ENCODE data around the gene HSPA8. TPM values are rescaled to one million over a fixed set of nuclear protein-coding genes. Genes with fewer than 3 reads are reported as not detected.
"Not testable (repeated sequence)": the region's sequence is repeated elsewhere in the genome, so short reads cannot be mapped to it uniquely, and the experiment has no call there.

Gene HSPA8
- total RNA-seq, result 1,836 TPM
- 717 TPM for polyA plus RNA-seq

DNA sequence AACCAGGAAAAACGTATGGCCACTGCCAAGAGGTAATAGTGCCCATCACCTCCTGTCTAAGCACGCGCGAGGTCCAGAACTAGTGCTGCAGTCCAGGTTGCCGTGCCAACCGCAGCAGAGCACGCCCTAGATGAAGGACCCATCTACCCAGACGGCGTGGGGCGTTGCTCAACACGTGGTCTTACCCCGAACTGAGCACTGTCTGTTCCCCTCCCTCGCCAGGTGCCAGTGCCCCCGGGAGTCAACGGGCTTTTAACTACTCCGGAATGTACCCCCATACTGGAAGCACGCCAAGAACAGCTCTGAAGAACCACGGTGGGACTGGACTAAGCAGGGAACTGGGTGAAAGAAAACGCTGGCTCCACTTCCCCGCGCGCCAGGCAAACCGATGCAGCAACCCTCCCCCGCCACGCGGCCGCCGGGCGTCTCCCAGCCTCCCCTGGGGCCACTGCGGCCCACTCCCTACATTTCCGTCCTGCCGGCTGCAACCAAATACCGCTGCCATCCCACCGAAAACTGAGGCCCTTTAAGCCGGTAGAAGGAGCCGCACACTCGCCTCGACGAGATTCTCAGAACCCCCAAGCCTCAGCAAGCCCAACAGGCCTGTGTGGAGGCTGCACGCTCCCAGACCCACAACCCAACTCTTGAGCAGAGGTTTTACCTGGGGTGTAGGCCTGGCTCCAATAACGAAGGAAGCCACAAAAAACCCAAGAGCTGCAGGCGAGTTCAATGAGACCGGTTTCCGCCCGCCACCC lies at the start of gene HSPA8:
Gene HSPA8 (minus strand): TSS at position 734 of the 755 bp plus-strand sequence. CDS start 812 bp downstream, outside the sequence.
- under 1% methylated on average over 45 of the region's 45 CpGs for WGBS
- peak within 1 kb of the TSS; percentile 90 for H3K4me3 ChIP-seq (ENCODE audit: low read depth, low read length)
- H3K36me3 ChIP-seq (ENCODE audit: insufficient read depth), result peaks cover 2% of the 10 kb centered on the region
- peak within 1 kb of the TSS; percentile 100 for H3K27ac ChIP-seq (ENCODE audit: low read depth)
- H3K4me1 ChIP-seq (ENCODE audit: insufficient read depth), result peaks cover 1% of the 10 kb centered on the region
- DNase-seq (ENCODE audit: extremely low spot score), result no peak

DNA sequence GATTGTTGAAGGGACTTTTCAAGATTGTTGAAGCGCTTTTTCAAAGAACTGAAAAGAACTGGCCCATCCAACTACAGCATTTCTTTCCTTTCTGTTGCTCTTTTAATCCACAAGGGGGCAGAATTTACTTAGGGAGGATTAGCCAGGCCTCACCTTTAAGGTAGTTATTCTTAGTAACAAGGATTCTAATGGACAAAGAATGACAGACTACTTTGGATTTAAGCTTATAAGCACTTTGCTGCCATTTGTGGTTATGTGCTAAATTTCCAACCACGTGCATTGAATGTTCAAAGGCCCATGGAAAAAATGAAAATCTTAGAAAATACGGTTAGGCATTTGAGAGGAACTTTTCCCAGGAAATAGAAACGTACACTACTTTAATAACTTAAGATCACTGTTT lies 49.5 kb upstream of the HSPA8 start:
- no peak for DNase-seq (ENCODE audit: extremely low spot score)
- WGBS, result 57% methylated on average over 4 of the region's 4 CpGs
- no peaks in the 10 kb centered on the region for H3K4me1 ChIP-seq (ENCODE audit: insufficient read depth)
- no peaks in the 10 kb centered on the region for H3K36me3 ChIP-seq (ENCODE audit: insufficient read depth)
- H3K27ac ChIP-seq (ENCODE audit: low read depth), result peak overlapping the region; percentile 44
- no peak overlapping the region for H3K4me3 ChIP-seq (ENCODE audit: low read depth, low read length)

DNA sequence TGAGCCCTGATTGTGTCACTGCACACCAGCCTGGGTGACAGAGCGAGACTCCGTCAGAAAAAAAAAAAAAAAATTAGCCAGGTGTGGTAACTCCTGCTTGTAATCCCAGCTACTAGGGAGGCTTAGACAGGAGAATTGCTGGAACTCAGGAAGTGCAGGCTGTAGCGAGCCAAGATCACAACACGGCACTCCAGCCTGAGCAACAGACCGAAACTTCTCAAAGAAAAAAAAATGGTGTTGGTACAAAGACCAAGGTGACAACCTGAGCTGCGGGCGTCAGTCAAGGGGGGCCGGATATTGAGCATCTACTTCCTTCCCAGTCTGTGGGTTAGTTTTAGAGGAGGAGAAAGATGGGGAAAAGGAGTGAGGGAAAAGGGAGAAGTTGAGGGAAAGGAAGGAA lies 48.5 kb upstream of the HSPA8 start:
- 67% methylated on average over 8 of the region's 8 CpGs for WGBS

DNA sequence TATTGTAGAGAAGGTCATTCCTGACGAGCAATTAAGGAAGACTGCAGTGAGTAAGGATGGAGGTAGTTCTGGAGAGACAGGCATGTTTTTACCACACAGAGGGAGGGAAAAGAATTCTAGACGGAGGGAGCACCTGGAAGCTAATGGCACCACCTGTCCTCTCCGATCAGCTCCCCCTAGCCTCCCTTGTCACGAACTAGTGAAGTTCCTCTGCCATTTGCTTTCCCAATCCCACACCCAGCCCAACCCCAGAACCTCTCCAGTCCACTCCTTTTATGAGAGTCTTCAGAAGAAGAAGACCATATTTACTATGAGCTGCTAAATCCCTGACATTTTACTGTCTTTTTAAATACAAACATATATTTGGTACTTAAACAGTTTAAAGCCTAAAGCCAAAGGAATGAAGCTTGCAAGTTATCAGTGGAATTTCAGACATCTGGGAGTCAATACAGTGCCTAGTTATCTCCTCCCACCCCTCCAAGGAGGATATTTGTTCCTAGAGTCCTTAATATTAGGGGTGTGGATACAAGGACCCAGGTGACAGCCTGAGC lies 46.1 kb upstream of the HSPA8 start:
- WGBS, result 70% methylated on average over 4 of the region's 4 CpGs
- Histone ChIP-seq H3K4me1 (ENCODE audit: insufficient read depth) (no peaks in the 10 kb centered on the region), H3K4me3 (ENCODE audit: low read depth, low read length) (no peak overlapping the region), H3K27ac (ENCODE audit: low read depth) (no peak overlapping the region), H3K36me3 (ENCODE audit: insufficient read depth) (no peaks in the 10 kb centered on the region)
- DNase-seq (ENCODE audit: extremely low spot score), result no peak

More for the DNA sequence above, 48.5 kb upstream of the HSPA8 start:
- Histone ChIP-seq H3K4me3 (ENCODE audit: low read depth, low read length) (no peak overlapping the region), H3K36me3 (ENCODE audit: insufficient read depth) (no peaks in the 10 kb centered on the region), H3K4me1 (ENCODE audit: insufficient read depth) (no peaks in the 10 kb centered on the region), H3K27ac (ENCODE audit: low read depth) (peak overlapping the region; percentile 40)
- DNase-seq (ENCODE audit: extremely low spot score), result no peak

DNA sequence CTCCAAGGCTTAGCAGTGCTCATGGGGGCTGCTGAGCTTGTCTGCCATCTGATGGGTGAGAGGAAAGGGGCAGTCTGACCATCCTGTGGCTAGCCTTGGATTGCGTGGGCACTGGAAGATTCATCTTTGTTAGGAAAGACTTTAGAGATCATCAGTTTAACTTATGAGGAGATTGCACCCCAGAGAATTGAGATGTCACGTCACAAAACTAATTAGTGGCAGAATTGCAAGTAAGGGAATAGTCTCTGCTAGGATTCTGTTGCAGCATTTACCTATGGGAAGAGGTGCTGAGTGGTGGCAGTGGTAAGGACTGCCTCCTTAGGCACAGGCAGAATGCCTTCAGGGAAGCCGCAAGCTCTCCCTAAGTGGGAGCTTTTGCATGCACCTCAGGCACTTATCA lies 42.8 kb upstream of the HSPA8 start:
- no peaks in the 10 kb centered on the region for H3K4me1 ChIP-seq (ENCODE audit: insufficient read depth)
- H3K27ac ChIP-seq (ENCODE audit: low read depth), result peak overlapping the region; percentile 51
- no peaks in the 10 kb centered on the region for H3K36me3 ChIP-seq (ENCODE audit: insufficient read depth)
- no peak for DNase-seq (ENCODE audit: extremely low spot score)
- 96% methylated on average over 3 of the region's 3 CpGs for WGBS
- H3K4me3 ChIP-seq (ENCODE audit: low read depth, low read length), result no peak overlapping the region

DNA sequence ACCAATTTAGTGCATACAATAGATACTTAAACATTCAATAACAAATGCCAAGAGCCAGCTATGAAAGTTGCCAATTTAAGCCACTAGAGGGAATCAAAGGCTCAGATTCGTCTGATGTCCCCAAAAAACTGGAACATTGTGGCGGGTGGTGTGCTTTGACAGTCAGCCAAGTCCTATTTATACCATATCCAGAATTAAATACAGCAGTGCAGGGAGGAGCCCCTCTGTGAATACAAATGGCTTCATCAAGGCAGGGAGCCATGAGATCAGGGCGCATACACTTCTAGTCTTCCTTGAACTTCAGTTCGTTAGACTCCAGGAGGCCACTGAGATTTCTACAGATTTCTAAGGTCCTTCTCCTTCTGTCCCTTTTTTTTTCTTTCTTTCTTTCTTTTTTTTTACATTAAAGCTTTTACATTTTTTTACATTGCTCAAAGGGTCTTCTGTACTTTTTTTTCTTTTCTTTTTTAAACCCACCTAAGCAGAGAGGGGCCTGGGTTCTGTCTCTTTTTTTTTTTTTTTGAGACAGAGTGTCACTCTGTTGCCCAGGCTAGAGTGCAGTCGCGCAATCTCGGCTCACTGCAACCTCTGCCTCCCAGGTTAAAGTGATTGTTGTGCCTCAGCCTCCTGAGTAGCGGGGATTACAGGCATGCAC lies 41.5 kb upstream of the HSPA8 start:
- WGBS, result 50% methylated on average over 8 of the region's 8 CpGs
- Histone ChIP-seq H3K4me3 (ENCODE audit: low read depth, low read length) (no peak overlapping the region), H3K4me1 (ENCODE audit: insufficient read depth) (no peaks in the 10 kb centered on the region), H3K27ac (ENCODE audit: low read depth) (no peak overlapping the region), H3K36me3 (ENCODE audit: insufficient read depth) (no peaks in the 10 kb centered on the region)
- peak; percentile 50 for DNase-seq (ENCODE audit: extremely low spot score)

DNA sequence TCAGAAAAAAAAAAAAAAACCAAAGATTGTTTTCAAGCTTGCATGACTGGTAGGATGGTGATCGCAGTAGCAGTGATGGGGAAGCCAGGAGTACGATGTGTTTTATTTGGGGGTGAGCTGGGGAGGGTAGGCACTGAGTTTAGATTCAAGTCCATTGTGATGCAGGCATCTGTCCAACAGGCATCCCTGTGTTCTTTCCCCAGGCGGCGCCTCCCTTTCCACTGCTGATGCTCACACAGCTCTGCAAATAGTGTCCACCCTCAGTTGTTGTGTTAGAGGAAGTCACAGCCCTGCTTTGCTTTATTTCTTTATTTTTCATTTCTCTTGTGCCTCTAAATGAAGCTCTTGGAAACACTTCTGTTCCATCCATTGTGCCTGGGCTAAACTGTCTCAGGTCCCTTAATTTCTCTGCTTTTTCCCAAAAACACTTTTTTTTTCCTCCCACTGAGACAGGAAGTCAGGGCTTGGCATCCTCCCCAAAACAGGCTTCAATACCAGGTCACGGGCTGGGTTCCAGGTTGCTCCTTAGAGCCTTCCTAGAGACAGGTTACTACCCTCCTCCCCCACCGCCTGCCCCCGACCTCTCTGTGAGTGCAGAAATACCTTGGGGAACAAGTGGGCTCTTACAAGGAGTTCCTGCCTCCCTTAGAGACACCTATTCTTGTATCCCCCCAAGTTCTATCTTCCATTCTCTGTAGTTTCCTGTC lies 38.6 kb upstream of the HSPA8 start:
- 54% methylated on average over 7 of the region's 7 CpGs for WGBS
- Histone ChIP-seq H3K36me3 (ENCODE audit: insufficient read depth) (no peaks in the 10 kb centered on the region), H3K27ac (ENCODE audit: low read depth) (no peak overlapping the region), H3K4me3 (ENCODE audit: low read depth, low read length) (no peak overlapping the region), H3K4me1 (ENCODE audit: insufficient read depth) (no peaks in the 10 kb centered on the region)
- DNase-seq (ENCODE audit: extremely low spot score), result no peak

DNA sequence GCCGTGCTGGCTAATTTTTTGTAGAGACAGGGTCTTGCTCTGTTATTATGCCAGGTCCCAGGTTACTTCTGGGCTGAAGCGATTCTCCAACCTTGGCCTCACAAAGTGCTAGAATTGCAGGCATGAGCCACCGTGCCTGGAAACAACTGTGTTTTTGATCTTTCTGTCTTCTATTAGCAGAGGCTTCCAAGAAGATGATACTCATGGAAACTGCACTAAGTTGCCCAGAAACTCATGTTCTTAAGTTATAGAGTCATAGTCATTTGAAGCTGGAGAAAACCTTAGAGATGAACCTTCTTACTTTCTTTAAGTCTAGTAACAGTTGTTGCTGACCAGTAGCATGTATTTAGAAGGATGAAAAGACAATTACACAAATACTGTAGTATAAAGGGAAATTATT lies 37.1 kb upstream of the HSPA8 start:
- no peak overlapping the region for H3K4me3 ChIP-seq (ENCODE audit: low read depth, low read length)
- no peaks in the 10 kb centered on the region for H3K36me3 ChIP-seq (ENCODE audit: insufficient read depth)
- 86% methylated on average over 3 of the region's 3 CpGs for WGBS
- no peaks in the 10 kb centered on the region for H3K4me1 ChIP-seq (ENCODE audit: insufficient read depth)
- H3K27ac ChIP-seq (ENCODE audit: low read depth), result no peak overlapping the region
- no peak for DNase-seq (ENCODE audit: extremely low spot score)

DNA sequence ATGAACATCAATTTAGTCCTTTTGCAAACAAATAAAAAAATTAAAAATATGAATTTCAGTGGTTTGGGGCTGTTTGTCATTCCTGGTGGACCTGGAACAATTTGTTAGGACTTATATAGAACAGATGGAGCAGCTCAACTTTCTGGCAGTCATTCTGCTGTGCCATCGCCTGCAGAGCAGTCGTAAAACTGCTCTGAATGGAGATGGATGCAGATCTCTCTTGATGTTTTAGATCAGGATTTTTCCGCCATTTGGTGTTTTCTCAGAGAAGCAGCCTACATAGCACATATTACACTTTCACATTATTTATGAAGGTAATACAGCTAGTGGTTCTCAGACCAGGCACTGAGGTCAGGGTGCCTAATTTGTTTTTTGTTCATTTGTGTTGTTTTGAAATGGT lies 31.8 kb upstream of the HSPA8 start:
- H3K4me3 ChIP-seq (ENCODE audit: low read depth, low read length), result no peak overlapping the region
- no peaks in the 10 kb centered on the region for H3K36me3 ChIP-seq (ENCODE audit: insufficient read depth)
- 76% methylated on average over 3 of the region's 3 CpGs for WGBS
- no peaks in the 10 kb centered on the region for H3K4me1 ChIP-seq (ENCODE audit: insufficient read depth)
- H3K27ac ChIP-seq (ENCODE audit: low read depth), result no peak overlapping the region
- no peak for DNase-seq (ENCODE audit: extremely low spot score)

DNA sequence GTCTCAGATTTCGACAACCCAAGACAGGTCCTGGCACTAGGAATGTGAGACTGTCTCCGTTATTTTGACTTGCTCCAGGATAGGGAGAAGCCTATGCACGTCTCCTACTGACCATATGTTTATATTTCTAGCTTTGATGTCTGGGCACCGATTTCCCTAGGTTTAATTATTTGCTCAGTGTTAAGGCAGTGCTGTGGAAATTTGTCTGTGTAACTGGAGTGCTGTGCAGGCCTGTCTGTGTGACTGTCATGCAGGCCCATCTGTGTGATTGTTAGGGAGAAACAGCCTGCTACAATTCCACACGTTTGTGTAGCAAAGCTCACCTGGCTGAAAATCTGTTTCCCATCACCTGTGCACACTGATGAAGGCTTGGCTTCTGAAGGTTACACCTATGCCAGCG lies 29.6 kb upstream of the HSPA8 start:
- no peak for DNase-seq (ENCODE audit: extremely low spot score)
- Histone ChIP-seq H3K36me3 (ENCODE audit: insufficient read depth) (no peaks in the 10 kb centered on the region), H3K4me3 (ENCODE audit: low read depth, low read length) (no peak overlapping the region), H3K4me1 (ENCODE audit: insufficient read depth) (no peaks in the 10 kb centered on the region), H3K27ac (ENCODE audit: low read depth) (no peak overlapping the region)
- 56% methylated on average over 6 of the region's 6 CpGs for WGBS

DNA sequence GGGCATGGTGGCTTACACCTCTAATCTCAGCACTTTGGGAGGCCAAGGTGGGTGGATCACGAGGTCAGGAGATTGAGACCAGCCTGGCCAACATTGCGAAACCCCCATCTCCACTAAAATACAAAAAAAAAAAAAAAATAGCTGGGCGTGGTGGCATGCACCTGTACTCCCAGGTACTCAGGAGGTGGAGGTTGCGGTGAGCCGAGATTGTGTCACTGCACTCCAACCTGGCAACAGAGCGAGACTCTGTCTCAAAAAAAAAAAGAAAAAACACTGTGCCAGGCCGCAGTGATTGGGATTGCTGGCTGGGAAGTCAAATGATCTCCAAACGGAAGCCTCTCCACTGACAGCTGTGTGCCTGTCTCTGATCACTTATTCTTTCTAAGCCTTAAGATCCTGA lies 28.2 kb upstream of the HSPA8 start:
- DNase-seq (ENCODE audit: extremely low spot score); H3K36me3 ChIP-seq (ENCODE audit: insufficient read depth); H3K27ac ChIP-seq (ENCODE audit: low read depth); H3K4me3 ChIP-seq (ENCODE audit: low read depth, low read length); H3K4me1 ChIP-seq (ENCODE audit: insufficient read depth): not testable (repeated sequence)
- 94% methylated on average over 8 of the region's 8 CpGs for WGBS

DNA sequence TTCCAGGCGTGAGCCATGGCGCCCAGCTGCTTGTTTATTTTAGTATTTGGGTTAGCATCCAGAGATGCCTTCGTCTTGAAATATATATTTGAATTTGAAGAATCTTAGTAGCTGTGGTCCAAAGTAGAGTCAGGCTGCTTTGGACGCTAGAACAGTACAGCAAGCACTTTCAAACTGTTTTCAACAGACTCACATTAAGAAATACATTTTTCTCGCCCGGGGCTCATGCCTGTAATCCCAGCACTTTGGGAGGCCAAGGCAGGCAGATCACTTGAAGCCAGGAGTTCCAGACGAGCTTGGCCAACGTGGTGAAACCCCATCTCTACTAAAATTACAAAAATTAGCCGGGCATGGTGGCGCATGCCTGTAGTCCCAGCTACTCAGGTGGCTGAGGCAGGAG lies 27.0 kb upstream of the HSPA8 start:
- H3K36me3 ChIP-seq (ENCODE audit: insufficient read depth); H3K27ac ChIP-seq (ENCODE audit: low read depth); H3K4me3 ChIP-seq (ENCODE audit: low read depth, low read length); H3K4me1 ChIP-seq (ENCODE audit: insufficient read depth); DNase-seq (ENCODE audit: extremely low spot score): not testable (repeated sequence)
- WGBS, result 91% methylated on average over 10 of the region's 10 CpGs

DNA sequence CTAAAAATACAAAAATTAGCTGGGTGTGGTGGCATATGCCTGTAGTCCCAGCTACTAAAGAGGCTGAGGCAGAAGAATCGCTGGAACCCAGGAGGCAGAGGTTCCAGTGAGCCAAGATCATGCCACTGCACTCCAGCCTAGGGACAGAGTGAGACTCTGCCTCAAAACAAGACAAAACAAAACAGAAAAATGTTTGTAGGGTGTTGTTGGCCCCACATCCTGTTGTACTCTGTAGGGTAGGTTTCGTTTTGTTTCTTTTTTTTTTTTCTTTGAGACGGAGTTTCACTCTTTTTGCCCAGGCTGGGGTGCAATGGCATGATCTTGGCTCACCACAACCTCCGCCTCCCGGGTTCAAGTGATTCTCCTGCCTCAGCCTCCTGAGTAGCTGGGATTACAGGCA lies 25.7 kb upstream of the HSPA8 start:
- H3K27ac ChIP-seq (ENCODE audit: low read depth); DNase-seq (ENCODE audit: extremely low spot score); H3K4me1 ChIP-seq (ENCODE audit: insufficient read depth); H3K4me3 ChIP-seq (ENCODE audit: low read depth, low read length); H3K36me3 ChIP-seq (ENCODE audit: insufficient read depth): not testable (repeated sequence)
- 85% methylated on average over 5 of the region's 5 CpGs for WGBS

DNA sequence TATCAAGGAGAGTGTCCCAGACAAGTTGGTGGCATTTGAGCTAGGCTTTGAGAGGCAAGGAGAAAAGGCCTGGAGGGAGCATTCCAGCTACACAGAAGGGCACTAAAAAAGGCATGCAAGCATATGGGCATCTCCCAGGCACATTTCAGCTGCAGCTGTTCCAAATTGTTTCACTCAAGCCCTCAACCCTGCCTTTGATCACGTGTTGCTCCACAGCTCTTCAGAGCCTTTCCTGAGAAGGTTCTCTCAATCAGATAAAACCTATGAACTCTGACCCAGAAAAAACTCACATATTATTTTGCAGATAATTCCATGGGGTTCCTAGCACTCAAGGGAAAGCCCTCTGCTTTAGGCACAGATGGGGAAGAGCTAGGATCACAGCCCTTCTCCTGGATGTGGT lies 24.4 kb upstream of the HSPA8 start:
- H3K4me3 ChIP-seq (ENCODE audit: low read depth, low read length), result no peak overlapping the region
- no peaks in the 10 kb centered on the region for H3K36me3 ChIP-seq (ENCODE audit: insufficient read depth)
- 67% methylated on average over 1 of the region's 1 CpG for WGBS
- H3K27ac ChIP-seq (ENCODE audit: low read depth), result no peak overlapping the region
- DNase-seq (ENCODE audit: extremely low spot score), result no peak
- no peaks in the 10 kb centered on the region for H3K4me1 ChIP-seq (ENCODE audit: insufficient read depth)
